ENCODE measurements around the gene SLC26A1.

The SLC26A1 gene

DNA sequence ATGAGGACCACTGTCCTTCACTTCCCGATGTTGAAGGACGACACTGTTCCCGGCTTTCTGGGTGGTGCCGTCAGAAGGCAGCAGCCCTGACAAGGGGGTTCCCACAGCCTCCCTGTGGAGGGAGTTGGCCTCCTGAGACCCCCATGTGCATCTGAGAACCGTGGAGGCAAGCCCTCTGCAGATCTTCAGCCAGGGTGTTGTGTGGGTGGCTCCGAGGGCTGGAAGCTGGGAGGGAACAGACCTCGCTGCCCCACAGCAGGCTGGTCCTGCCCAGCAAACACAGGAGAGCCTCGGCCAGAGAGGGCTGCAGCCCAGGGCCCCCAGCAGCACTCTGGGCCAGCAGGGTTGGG lies 36.0 kb downstream of the SLC26A1 start:
- H3K27ac ChIP-seq (ENCODE audit: low read depth, low read length), result no peak overlapping the region
- no peak overlapping the region for H3K4me3 ChIP-seq (ENCODE audit: low read depth in 1 of 2, low read length in 2 of 2)
- H3K36me3 ChIP-seq (ENCODE audit: control insufficient read depth in 1 of 2, insufficient read depth in 2 of 2, low read length in 2 of 2), result peaks cover 0 to 48% of the 10 kb centered on the region in 2 donors
- H3K9me3 ChIP-seq (ENCODE audit: control insufficient read depth in 1 of 2, low read length in 2 of 2), result no peaks in the 10 kb centered on the region
- H3K4me1 ChIP-seq (ENCODE audit: control insufficient read depth in 1 of 2, insufficient read depth in 2 of 2, low read length in 2 of 2), result no peaks in the 10 kb centered on the region
- no peak overlapping the region for H3K9ac ChIP-seq (ENCODE audit: low read depth in 1 of 2, low read length in 2 of 2)
- H3K27me3 ChIP-seq (ENCODE audit: control insufficient read depth in 1 of 2, insufficient read depth in 2 of 2, low read length in 2 of 2), result no peaks in the 10 kb centered on the region

DNA sequence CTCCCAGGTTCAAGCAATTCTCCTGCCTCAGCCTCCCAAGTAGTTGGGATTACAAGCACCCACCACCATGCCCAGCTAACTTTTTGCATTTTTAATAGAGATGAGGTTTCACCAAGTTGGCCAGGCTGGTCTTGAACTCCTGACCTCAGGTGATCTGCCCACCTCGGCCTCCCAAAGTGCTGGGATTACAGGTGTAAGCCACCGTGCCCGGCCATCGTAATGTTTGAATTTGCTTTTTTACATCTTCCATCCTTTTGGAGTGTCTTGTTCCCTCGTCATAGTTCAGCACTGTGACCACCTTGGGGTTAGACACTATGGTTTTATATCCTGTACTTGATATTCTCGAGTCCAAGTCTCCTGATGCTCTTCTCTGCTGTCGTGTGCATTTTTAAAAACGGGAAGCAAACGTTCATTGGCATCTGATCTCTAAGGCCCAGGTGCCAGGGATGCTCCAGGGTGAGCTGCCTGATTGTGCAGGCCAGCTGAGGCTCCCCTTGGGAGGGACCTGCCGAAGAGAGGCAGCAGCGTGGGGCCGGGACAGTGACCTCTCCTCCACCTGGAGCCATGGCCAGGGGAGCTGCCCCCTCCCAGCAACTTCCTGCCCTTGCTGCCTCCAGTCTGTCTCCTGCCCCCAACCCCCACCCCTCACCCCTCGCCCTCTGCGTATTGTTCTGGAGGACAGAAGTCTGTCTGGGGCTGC lies 36.5 kb downstream of the SLC26A1 start:
- H3K9ac ChIP-seq (ENCODE audit: low read depth in 1 of 2, low read length in 2 of 2), result no peak overlapping the region
- H3K27me3 ChIP-seq (ENCODE audit: control insufficient read depth in 1 of 2, insufficient read depth in 2 of 2, low read length in 2 of 2), result no peaks in the 10 kb centered on the region
- peaks cover 0 to 42% of the 10 kb centered on the region in 2 donors for H3K36me3 ChIP-seq (ENCODE audit: control insufficient read depth in 1 of 2, insufficient read depth in 2 of 2, low read length in 2 of 2)
- no peaks in the 10 kb centered on the region for H3K9me3 ChIP-seq (ENCODE audit: control insufficient read depth in 1 of 2, low read length in 2 of 2)
- H3K27ac ChIP-seq (ENCODE audit: low read depth, low read length), result no peak overlapping the region
- H3K4me3 ChIP-seq (ENCODE audit: low read depth in 1 of 2, low read length in 2 of 2), result no peak overlapping the region
- no peaks in the 10 kb centered on the region for H3K4me1 ChIP-seq (ENCODE audit: control insufficient read depth in 1 of 2, insufficient read depth in 2 of 2, low read length in 2 of 2)

DNA sequence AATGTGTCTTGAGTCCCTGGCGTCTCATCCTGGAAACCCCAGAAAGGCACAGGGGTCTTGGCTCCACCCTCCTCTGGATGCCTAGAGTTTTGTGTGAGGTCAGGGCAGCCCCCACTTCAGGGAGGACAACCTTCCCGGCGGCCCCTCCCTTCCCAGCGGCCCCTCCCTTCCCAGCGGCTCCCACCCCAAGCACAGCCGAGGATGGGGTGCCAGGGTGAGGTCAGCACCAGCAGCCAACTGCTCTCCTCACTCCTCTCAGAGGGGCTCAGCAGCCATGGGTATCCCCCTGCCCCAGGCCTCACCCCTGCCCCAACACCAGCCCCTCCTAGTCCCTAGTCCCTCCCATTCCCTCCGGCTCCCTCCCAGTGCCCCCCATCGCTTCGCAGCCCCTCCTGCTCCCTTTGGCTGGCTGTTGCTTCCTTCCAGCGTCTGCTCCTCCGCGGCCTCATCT lies 37.2 kb downstream of the SLC26A1 start:
- Histone ChIP-seq H3K27ac (ENCODE audit: low read depth, low read length) (no peak overlapping the region), H3K4me1 (ENCODE audit: control insufficient read depth in 1 of 2, insufficient read depth in 2 of 2, low read length in 2 of 2) (no peaks in the 10 kb centered on the region), H3K9me3 (ENCODE audit: control insufficient read depth in 1 of 2, low read length in 2 of 2) (no peaks in the 10 kb centered on the region), H3K9ac (ENCODE audit: low read depth in 1 of 2, low read length in 2 of 2) (no peak overlapping the region), H3K4me3 (ENCODE audit: low read depth in 1 of 2, low read length in 2 of 2) (no peak overlapping the region), H3K27me3 (ENCODE audit: control insufficient read depth in 1 of 2, insufficient read depth in 2 of 2, low read length in 2 of 2) (no peaks in the 10 kb centered on the region), H3K36me3 (ENCODE audit: control insufficient read depth in 1 of 2, insufficient read depth in 2 of 2, low read length in 2 of 2) (peaks cover 0 to 43% of the 10 kb centered on the region in 2 donors)

DNA sequence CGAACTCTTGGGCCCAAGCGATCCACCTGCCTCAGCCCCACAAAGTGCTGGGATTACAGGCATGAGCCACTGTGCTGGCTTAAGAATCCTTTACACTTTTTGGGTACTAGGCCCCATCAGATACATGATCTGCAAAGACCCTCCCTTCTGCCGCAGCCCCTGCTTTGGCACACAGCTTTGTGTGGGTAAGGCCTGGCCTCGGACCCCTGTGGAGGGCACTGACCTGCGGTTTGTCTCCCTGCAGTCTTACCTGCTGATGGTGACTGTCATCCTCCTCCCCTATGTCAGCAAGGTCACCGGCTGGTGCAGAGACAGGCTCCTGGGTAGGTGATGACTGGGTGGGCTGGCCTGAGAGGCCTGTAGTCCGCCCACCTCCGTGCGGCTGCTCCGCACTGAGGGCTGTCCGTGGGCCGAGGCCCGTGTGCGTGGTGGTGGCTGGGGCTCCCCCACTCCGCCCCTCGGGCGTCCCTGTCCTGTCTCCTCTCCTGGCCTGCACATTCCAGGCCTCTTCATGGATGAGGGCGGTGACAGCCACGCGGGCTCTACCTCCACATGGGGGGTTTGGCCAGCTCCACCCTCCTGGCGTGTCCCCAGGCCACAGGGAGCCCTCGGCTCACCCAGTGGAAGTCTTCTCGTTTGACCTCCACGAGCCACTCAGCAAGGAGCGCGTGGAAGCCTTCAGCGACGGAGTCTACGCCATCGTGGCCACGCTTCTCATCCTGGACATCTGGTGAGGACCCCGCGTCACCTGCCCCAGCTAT lies 37.9 kb downstream of the SLC26A1 start:
- H3K9me3 ChIP-seq (ENCODE audit: control insufficient read depth in 1 of 2, low read length in 2 of 2), result no peaks in the 10 kb centered on the region
- H3K27me3 ChIP-seq (ENCODE audit: control insufficient read depth in 1 of 2, insufficient read depth in 2 of 2, low read length in 2 of 2), result no peaks in the 10 kb centered on the region
- H3K4me1 ChIP-seq (ENCODE audit: control insufficient read depth in 1 of 2, insufficient read depth in 2 of 2, low read length in 2 of 2), result no peaks in the 10 kb centered on the region
- H3K27ac ChIP-seq (ENCODE audit: low read depth, low read length), result no peak overlapping the region
- H3K9ac ChIP-seq (ENCODE audit: low read depth in 1 of 2, low read length in 2 of 2), result no peak overlapping the region
- no peak overlapping the region for H3K4me3 ChIP-seq (ENCODE audit: low read depth in 1 of 2, low read length in 2 of 2)
- H3K36me3 ChIP-seq (ENCODE audit: control insufficient read depth in 1 of 2, insufficient read depth in 2 of 2, low read length in 2 of 2), result peaks cover 0 to 38% of the 10 kb centered on the region in 2 donors

DNA sequence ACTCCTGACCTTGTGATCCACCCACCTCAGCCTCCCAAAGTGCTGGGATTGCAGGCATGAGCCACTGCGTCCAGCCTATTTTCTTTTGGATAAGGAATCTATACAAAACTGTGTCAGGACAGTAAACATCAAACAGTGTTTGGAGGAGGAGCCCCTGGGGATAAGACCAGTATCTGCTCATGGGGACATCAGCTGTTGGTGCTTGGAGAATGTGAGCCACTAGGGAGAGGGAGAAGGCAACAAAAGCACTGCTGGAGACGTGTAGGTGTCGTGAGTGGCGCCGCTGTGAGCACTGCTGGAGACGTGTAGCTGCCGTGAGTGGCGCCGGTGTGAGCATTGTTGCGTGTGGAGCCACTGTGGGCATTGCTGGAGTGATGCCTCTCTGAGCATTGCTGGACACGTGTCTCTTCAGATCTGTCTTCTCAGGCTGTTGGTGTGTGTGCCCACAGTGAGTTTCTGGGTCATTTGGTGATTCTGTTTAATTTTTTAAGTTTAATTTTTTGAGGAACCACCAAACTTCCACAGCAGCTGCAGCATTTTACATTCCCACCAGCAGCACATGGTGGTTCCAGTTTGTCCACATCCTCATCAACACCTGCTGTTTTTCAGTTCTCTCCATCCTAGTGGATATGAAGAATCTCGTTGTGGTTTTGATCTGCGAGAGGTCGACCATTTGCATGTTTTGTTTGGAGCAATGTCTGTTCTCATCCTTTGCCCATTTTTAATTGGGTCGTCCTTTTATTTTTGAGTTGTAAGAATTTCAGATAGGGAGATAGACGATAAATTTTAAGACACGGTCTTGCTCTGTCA lies 38.8 kb downstream of the SLC26A1 start:
- H3K27ac ChIP-seq (ENCODE audit: low read depth, low read length), result no peak overlapping the region
- H3K4me1 ChIP-seq (ENCODE audit: control insufficient read depth in 1 of 2, insufficient read depth in 2 of 2, low read length in 2 of 2), result no peaks in the 10 kb centered on the region
- peaks cover 0 to 29% of the 10 kb centered on the region in 2 donors for H3K36me3 ChIP-seq (ENCODE audit: control insufficient read depth in 1 of 2, insufficient read depth in 2 of 2, low read length in 2 of 2)

DNA sequence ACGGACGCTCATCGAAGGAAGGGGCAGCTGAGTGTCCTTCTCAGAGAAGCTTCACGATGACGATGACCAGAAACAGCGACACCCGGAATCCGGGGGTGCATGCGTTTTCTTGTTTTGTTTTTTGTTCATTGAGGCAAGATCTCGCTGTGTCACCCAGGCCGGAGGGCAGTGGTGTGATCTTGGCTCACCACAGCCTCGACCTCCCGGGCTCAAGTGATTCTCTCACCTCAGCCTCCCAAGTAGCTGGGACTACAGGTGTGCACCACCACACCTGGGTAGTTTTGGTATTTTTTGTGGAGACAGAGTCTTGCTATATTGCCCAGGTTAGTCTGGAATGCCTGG lies 39.7 kb downstream of the SLC26A1 start:
- Histone ChIP-seq H3K9me3 (ENCODE audit: control insufficient read depth in 1 of 2, low read length in 2 of 2) (no peaks in the 10 kb centered on the region), H3K27me3 (ENCODE audit: control insufficient read depth in 1 of 2, insufficient read depth in 2 of 2, low read length in 2 of 2) (no peaks in the 10 kb centered on the region), H3K4me1 (ENCODE audit: control insufficient read depth in 1 of 2, insufficient read depth in 2 of 2, low read length in 2 of 2) (no peaks in the 10 kb centered on the region), H3K27ac (ENCODE audit: low read depth, low read length) (no peak overlapping the region), H3K4me3 (ENCODE audit: low read depth in 1 of 2, low read length in 2 of 2) (no peak overlapping the region), H3K36me3 (ENCODE audit: control insufficient read depth in 1 of 2, insufficient read depth in 2 of 2, low read length in 2 of 2) (peaks cover 0 to 21% of the 10 kb centered on the region in 2 donors), H3K9ac (ENCODE audit: low read depth in 1 of 2, low read length in 2 of 2) (no peak overlapping the region)

More for the DNA sequence above, 38.8 kb downstream of the SLC26A1 start:
- H3K9ac ChIP-seq (ENCODE audit: low read depth in 1 of 2, low read length in 2 of 2), result no peak overlapping the region
- H3K9me3 ChIP-seq (ENCODE audit: control insufficient read depth in 1 of 2, low read length in 2 of 2), result no peaks in the 10 kb centered on the region
- H3K27me3 ChIP-seq (ENCODE audit: control insufficient read depth in 1 of 2, insufficient read depth in 2 of 2, low read length in 2 of 2), result no peaks in the 10 kb centered on the region
- no peak overlapping the region for H3K4me3 ChIP-seq (ENCODE audit: low read depth in 1 of 2, low read length in 2 of 2)

DNA sequence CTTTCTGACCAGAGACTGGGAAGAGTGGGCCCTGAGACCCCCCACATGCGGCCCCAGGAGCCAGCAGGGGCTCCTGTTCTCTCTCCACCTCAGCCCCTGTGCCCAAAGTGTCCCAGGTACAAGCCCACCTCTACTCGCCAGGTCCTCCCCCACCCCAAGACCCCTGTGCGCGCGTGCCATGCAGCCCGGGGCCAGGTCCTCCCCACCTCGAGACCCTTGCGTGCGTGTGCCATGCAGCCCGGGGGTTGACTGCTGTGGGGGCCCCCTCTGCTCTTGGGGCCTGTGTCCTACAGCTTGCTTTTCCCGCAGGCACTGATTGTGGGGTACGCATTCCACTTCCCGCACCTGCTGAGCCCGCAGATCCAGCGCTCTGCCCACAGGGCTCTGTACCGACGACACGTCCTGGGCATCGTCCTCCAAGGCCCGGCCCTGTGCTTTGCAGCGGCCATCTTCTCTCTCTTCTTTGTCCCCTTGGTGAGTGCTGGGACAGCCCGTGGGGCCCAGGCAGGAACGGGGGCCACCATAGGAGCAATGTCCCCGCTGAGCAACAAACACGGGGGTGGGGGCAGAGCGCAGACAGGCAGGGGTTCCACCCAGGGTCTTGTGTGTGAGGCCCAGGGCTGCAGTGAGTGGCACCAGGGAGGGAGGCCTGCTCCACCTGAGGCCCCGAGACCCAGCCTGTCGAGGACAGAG lies 40.2 kb downstream of the SLC26A1 start:
- Histone ChIP-seq H3K9ac (ENCODE audit: low read depth in 1 of 2, low read length in 2 of 2) (no peak overlapping the region), H3K27me3 (ENCODE audit: control insufficient read depth in 1 of 2, insufficient read depth in 2 of 2, low read length in 2 of 2) (no peaks in the 10 kb centered on the region), H3K4me1 (ENCODE audit: control insufficient read depth in 1 of 2, insufficient read depth in 2 of 2, low read length in 2 of 2) (no peaks in the 10 kb centered on the region), H3K36me3 (ENCODE audit: control insufficient read depth in 1 of 2, insufficient read depth in 2 of 2, low read length in 2 of 2) (peaks cover 0 to 15% of the 10 kb centered on the region in 2 donors), H3K27ac (ENCODE audit: low read depth, low read length) (no peak overlapping the region), H3K4me3 (ENCODE audit: low read depth in 1 of 2, low read length in 2 of 2) (no peak overlapping the region), H3K9me3 (ENCODE audit: control insufficient read depth in 1 of 2, low read length in 2 of 2) (no peaks in the 10 kb centered on the region)

DNA sequence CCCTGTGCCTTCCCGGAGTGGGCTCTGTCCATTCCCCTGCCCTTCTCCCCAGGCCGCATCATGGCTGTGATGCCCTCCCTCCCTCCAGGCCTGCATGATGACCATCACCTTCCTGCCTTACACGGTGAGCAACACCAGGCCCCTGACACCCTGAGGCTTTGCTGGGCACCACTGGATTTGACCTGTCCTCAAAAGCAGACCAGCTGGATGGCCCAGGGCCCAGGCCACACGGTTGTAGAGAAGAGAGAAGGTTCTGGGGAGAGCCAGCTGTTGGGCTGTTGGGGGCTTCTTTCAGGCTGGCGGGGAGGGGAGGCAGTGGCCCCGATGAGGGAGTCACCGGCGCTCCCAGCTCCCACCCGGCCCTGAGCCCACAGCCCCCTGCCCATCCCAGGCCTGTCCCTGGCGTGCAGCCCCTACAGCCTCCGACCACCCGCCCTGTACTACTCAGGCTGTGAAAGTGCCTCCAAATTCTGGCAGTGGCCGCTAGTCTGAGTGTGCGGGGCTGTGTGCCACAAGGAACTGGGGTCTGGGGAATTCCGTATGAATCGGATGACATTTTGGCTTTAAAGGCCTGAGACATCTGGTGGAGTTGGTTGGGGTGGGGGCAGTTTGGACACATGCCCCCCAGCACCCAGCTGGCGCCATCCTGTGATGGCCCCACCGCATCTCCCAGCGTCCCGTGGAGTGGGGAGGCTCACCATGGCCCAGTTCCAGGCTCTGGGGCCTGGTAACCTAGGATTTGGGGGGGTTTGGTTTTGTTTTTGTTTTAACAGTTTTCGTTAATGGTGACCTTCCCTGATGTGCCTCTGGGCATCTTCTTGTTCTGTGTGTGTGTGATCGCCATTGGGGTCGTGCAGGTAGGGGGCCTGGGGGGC lies 41.4 kb downstream of the SLC26A1 start:
- Histone ChIP-seq H3K9me3 (ENCODE audit: control insufficient read depth in 1 of 2, low read length in 2 of 2) (no peaks in the 10 kb centered on the region), H3K9ac (ENCODE audit: low read depth in 1 of 2, low read length in 2 of 2) (no peak overlapping the region), H3K4me1 (ENCODE audit: control insufficient read depth in 1 of 2, insufficient read depth in 2 of 2, low read length in 2 of 2) (no peaks in the 10 kb centered on the region), H3K27ac (ENCODE audit: low read depth, low read length) (no peak overlapping the region), H3K4me3 (ENCODE audit: low read depth in 1 of 2, low read length in 2 of 2) (no peak overlapping the region), H3K27me3 (ENCODE audit: control insufficient read depth in 1 of 2, insufficient read depth in 2 of 2, low read length in 2 of 2) (no peaks in the 10 kb centered on the region), H3K36me3 (ENCODE audit: control insufficient read depth in 1 of 2, insufficient read depth in 2 of 2, low read length in 2 of 2) (peaks cover 0 to 8% of the 10 kb centered on the region in 2 donors)

DNA sequence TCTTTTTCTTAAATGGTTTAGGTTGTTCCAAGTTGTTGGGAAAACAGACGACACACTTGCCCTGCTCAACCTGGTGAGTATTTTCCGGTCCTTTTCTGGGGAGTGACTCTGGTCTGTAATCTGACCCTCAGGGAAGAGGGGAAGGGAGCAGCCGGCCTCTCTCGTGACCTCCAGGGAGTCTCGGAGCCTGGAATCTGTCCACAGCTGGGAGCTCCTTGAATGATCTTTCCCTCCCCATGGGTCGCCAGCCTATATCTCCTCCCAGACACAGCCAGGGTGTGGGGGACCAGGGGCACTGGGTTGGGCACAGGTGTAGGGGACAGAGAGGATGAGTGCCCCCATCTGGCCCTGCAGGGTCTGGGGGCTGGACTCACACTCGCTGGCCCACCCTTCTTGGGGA lies 42.0 kb downstream of the SLC26A1 start:
- H3K9me3 ChIP-seq (ENCODE audit: control insufficient read depth in 1 of 2, low read length in 2 of 2), result no peaks in the 10 kb centered on the region
- no peak overlapping the region for H3K9ac ChIP-seq (ENCODE audit: low read depth in 1 of 2, low read length in 2 of 2)
- H3K27ac ChIP-seq (ENCODE audit: low read depth, low read length), result no peak overlapping the region
- H3K4me1 ChIP-seq (ENCODE audit: control insufficient read depth in 1 of 2, insufficient read depth in 2 of 2, low read length in 2 of 2), result no peaks in the 10 kb centered on the region
- no peaks in the 10 kb centered on the region for H3K27me3 ChIP-seq (ENCODE audit: control insufficient read depth in 1 of 2, insufficient read depth in 2 of 2, low read length in 2 of 2)
- H3K36me3 ChIP-seq (ENCODE audit: control insufficient read depth in 1 of 2, insufficient read depth in 2 of 2, low read length in 2 of 2), result peaks cover 0 to 8% of the 10 kb centered on the region in 2 donors
- no peak overlapping the region for H3K4me3 ChIP-seq (ENCODE audit: low read depth in 1 of 2, low read length in 2 of 2)

Measured in duodenal mucosa (tissue), 2 donors.